ENCODE results near the gene CEP57. TPM values are rescaled to one million over a fixed set of nuclear protein-coding genes. Genes with fewer than 3 reads are reported as not detected.
A peak's percentile ranks its signal among the peaks of the same experiment; 100 is the strongest.

Gene CEP57
- total and polyA plus RNA-seq, 2 experiments from 2014 or later: 36.8 to 48.8 TPM

DNA sequence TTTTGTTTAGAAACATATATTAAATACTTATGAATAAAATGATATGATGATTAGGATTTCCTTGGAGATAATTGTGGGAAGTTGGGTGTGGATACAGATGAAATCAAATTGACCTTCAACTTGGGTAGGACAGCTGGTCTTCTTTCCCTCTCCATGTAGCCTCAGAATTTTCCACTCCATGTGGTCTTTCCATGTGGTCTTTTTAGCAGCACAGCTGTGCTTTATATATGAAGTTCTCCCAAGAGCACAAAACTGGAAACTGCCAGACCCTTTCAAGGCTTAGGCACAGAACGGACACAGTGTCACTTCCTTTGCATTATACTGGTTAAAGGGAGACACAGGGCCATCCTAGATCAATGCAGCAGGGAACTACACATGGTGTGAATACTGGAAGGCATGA is 29.4 kb upstream of the CEP57 start:
- Histone ChIP-seq H3K79me2 (no peaks in the 10 kb centered on the region), H2AFZ (no peak overlapping the region), H3K27me3 (no peaks in the 10 kb centered on the region), H3K36me3 (replicated peaks; ENCODE audit: insufficient read depth, low read depth) (no peaks in the 10 kb centered on the region), H3K9me2 (replicated peaks; ENCODE audit: insufficient read depth) (no peaks in the 10 kb centered on the region), H3K4me3 (no peak overlapping the region), H3K4me2 (no peak overlapping the region), H3K27ac (no peak overlapping the region), H3K9me3 (ENCODE audit: low read depth) (no peaks in the 10 kb centered on the region), H3K4me1 (ENCODE audit: insufficient read depth) (no peaks in the 10 kb centered on the region), H4K20me1 (ENCODE audit: insufficient read depth, poor library complexity, severe bottlenecking) (no peaks in the 10 kb centered on the region)
- TF ChIP-seq, protein P1, sequence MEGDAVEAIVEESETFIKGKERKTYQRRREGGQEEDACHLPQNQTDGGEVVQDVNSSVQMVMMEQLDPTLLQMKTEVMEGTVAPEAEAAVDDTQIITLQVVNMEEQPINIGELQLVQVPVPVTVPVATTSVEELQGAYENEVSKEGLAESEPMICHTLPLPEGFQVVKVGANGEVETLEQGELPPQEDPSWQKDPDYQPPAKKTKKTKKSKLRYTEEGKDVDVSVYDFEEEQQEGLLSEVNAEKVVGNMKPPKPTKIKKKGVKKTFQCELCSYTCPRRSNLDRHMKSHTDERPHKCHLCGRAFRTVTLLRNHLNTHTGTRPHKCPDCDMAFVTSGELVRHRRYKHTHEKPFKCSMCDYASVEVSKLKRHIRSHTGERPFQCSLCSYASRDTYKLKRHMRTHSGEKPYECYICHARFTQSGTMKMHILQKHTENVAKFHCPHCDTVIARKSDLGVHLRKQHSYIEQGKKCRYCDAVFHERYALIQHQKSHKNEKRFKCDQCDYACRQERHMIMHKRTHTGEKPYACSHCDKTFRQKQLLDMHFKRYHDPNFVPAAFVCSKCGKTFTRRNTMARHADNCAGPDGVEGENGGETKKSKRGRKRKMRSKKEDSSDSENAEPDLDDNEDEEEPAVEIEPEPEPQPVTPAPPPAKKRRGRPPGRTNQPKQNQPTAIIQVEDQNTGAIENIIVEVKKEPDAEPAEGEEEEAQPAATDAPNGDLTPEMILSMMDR (IDR thresholded peaks at IDR 0.05; ENCODE audit: poor library complexity): no peak
- no peak for TF ChIP-seq EZH2 (IDR thresholded peaks at IDR 0.05; ENCODE audit: borderline replicate concordance)
- TF ChIP-seq EZH2phosphoT487 (IDR thresholded peaks at IDR 0.05; ENCODE audit: low read depth, severe bottlenecking, unreplicated experiment): no peak
- WGBS (ENCODE audit: low lambda C conversion rate, missing lambda C conversion rate): 85% methylated on average over 1 of the region's 1 CpG
- no peak for DNase-seq (ENCODE audit: low spot score)

DNA sequence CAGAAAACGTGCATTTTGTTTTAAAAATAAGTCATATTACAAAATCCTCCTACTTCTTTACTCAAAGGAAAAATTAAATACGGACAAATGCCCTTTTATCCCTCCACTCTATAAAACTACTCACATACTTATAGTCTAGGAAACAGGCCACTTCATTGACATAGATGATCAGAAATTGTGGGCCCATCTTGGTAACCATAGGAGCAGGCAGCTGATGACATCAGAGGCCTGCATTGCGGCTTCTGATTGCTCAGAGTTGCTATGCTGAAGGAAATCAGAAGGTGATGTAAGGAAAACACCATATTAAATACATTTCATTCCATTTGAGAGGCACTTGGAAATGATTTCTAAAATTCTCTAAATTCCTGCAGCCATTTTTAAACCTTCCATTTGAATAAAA is 27.8 kb upstream of the CEP57 start:
- H3K4me1 ChIP-seq (ENCODE audit: insufficient read depth): no peaks in the 10 kb centered on the region
- H3K9me2 ChIP-seq (replicated peaks; ENCODE audit: insufficient read depth): no peaks in the 10 kb centered on the region
- H3K4me3 ChIP-seq: no peak overlapping the region
- H3K27ac ChIP-seq: no peak overlapping the region
- H4K20me1 ChIP-seq (ENCODE audit: insufficient read depth, poor library complexity, severe bottlenecking): no peaks in the 10 kb centered on the region
- H2AFZ ChIP-seq: no peak overlapping the region
- TF ChIP-seq EZH2 (IDR thresholded peaks at IDR 0.05; ENCODE audit: borderline replicate concordance): no peak
- TF ChIP-seq EZH2phosphoT487 (IDR thresholded peaks at IDR 0.05; ENCODE audit: low read depth, severe bottlenecking, unreplicated experiment): no peak
- TF ChIP-seq, protein P1 (IDR thresholded peaks at IDR 0.05; ENCODE audit: poor library complexity): no peak
- H3K36me3 ChIP-seq (replicated peaks; ENCODE audit: insufficient read depth, low read depth): no peaks in the 10 kb centered on the region
- 89% methylated on average over 3 of the region's 3 CpGs for WGBS (ENCODE audit: low lambda C conversion rate, missing lambda C conversion rate)
- no peak overlapping the region for H3K4me2 ChIP-seq
- no peaks in the 10 kb centered on the region for H3K79me2 ChIP-seq
- DNase-seq (ENCODE audit: low spot score): no peak
- no peaks in the 10 kb centered on the region for H3K9me3 ChIP-seq (ENCODE audit: low read depth)
- H3K27me3 ChIP-seq: no peaks in the 10 kb centered on the region

DNA sequence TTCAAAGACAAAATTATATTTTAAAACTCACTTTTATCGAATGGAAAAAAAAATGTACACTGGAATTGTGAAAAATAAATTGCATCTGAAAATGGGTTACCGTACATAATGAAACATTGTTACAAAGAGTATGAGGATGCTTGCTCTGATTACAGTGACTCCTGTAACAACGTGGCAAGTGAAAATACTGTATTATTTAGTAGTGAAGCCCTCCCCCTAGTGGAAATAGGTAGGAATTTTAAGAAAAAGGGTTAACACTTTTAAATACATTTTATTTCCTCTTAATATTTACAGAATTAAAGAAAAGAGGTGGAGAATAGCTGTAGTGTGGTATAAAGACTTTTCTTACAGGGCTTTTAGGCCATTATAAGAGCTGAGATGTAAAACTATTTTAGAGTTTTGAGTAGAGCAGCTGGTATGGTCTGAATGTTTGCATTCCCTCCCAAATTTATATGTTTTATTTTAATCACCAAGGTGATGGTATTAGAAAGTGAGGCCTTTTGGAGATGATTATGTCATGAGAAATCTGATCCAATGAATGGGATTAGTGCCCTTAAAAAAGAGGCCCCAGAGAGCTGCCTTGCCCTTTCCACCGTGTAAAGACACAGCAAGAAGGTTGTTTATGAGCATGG is 25.9 kb upstream of the CEP57 start:
- no peaks in the 10 kb centered on the region for H3K36me3 ChIP-seq (replicated peaks; ENCODE audit: insufficient read depth, low read depth)
- no peaks in the 10 kb centered on the region for H3K4me1 ChIP-seq (ENCODE audit: insufficient read depth)
- no peak overlapping the region for H3K4me2 ChIP-seq
- no peaks in the 10 kb centered on the region for H3K79me2 ChIP-seq
- DNase-seq (ENCODE audit: low spot score): peak; percentile 74
- no peaks in the 10 kb centered on the region for H4K20me1 ChIP-seq (ENCODE audit: insufficient read depth, poor library complexity, severe bottlenecking)
- H3K27ac ChIP-seq: no peak overlapping the region
- TF ChIP-seq, protein P1 (IDR thresholded peaks at IDR 0.05; ENCODE audit: poor library complexity): peak; percentile 77
- no peak for TF ChIP-seq EZH2phosphoT487 (IDR thresholded peaks at IDR 0.05; ENCODE audit: low read depth, severe bottlenecking, unreplicated experiment)
- no peak for TF ChIP-seq EZH2 (IDR thresholded peaks at IDR 0.05; ENCODE audit: borderline replicate concordance)
- H3K4me3 ChIP-seq: no peak overlapping the region
- H3K9me2 ChIP-seq (replicated peaks; ENCODE audit: insufficient read depth): no peaks in the 10 kb centered on the region
- H3K27me3 ChIP-seq: no peaks in the 10 kb centered on the region
- no peak overlapping the region for H2AFZ ChIP-seq
- WGBS (ENCODE audit: low lambda C conversion rate, missing lambda C conversion rate): 14% methylated on average over 4 of the region's 4 CpGs
- H3K9me3 ChIP-seq (ENCODE audit: low read depth): no peaks in the 10 kb centered on the region

Measured in hepatocyte (in vitro differentiated cells).